Epithelial cell of esophagus (primary cell): Measurements from ENCODE around the gene TENM4.

ENCODE experiments used
- DNase-seq: peaks from one replicate; pipeline ENCODE4 v3.0.0; 2010; ENCODE audit warnings: low read depth
- H3K4me3 ChIP-seq: 2 replicates; pipeline ENCODE4 v1.5.1; 2011; ENCODE audit warnings: mild to moderate bottlenecking, low read length, control low read depth
- CTCF ChIP-seq: IDR thresholded peaks from 2 replicates; pipeline ENCODE4 v1.5.1; 2011; ENCODE audit warnings: low read depth, mild to moderate bottlenecking, low read length, control low read depth, inconsistent platforms; ENCODE audit not compliant: insufficient read depth; ENCODE audit errors: missing control alignments

The TENM4 gene

GRCh38 chr11:78946945-78947902 is 493.6 kb downstream of the TENM4 start:
- no peak for TF ChIP-seq CTCF
- peak; percentile 14 for DNase-seq
- H3K4me3 ChIP-seq: no peak overlapping the region

- no peak for TF ChIP-seq CTCF
- DNase-seq: no peak
- H3K4me3 ChIP-seq: no peak overlapping the region
Observed at GRCh38 chr11:78943841-78944240, 497.0 kb downstream of the TENM4 start.

GRCh38 chr11:78943154-78943553 is 497.7 kb downstream of the TENM4 start:
- no peak for DNase-seq
- H3K4me3 ChIP-seq: no peak overlapping the region
- TF ChIP-seq CTCF: no peak

GRCh38 chr11:78941226-78941851 is 499.5 kb downstream of the TENM4 start:
- no peak for TF ChIP-seq CTCF
- DNase-seq: no peak
- H3K4me3 ChIP-seq: no peak overlapping the region

- DNase-seq: no peak
- no peak overlapping the region for H3K4me3 ChIP-seq
- TF ChIP-seq CTCF: no peak
Observed at GRCh38 chr11:78940500-78941225, 500.2 kb downstream of the TENM4 start.

GRCh38 chr11:78938971-78939370 is 501.9 kb downstream of the TENM4 start:
- no peak overlapping the region for H3K4me3 ChIP-seq
- no peak for DNase-seq
- no peak for TF ChIP-seq CTCF
